ENCODE data around the gene SPECC1L. TPM values are rescaled to one million over a fixed set of nuclear protein-coding genes. Genes with fewer than 3 reads are reported as not detected.

SPECC1L gene
- total and polyA plus RNA-seq, 7 donors: 17.4 to 52.6 (median 28.8) TPM

GRCh38 chr22:24394254-24394653 is 123.6 kb downstream of the SPECC1L start:
- 92 to 94% methylated on average over 2 of the region's 2 CpGs for WGBS, 2 donors
- no peak for DNase-seq
- Histone ChIP-seq H3K4me1 (peaks cover 0 to 34% (median 16%) of the 10 kb centered on the region in 4 donors), H3K27me3 (no peaks in the 10 kb centered on the region), H3K27ac (no peak overlapping the region), H3K9me3 (no peaks in the 10 kb centered on the region), H3K4me3 (no peak overlapping the region), H3K36me3 (peaks cover 0 to 33% (median 13%) of the 10 kb centered on the region in 4 donors)
- intact Hi-C loops (cut with DNase I): no loop called here
- TF ChIP-seq POLR2A (IDR thresholded peaks at IDR 0.05) (no peak), EP300 (IDR thresholded peaks at IDR 0.05) (no peak), CTCF (IDR thresholded peaks at IDR 0.05) (no peak), POLR2AphosphoS5 (IDR thresholded peaks at IDR 0.05) (no peak)

GRCh38 chr22:24398409-24398808 is 127.8 kb downstream of the SPECC1L start:
- Histone ChIP-seq H3K4me3 (no peak overlapping the region), H3K27ac (no peak overlapping the region), H3K27me3 (no peaks in the 10 kb centered on the region), H3K4me1 (peaks cover 0 to 28% (median 21%) of the 10 kb centered on the region in 4 donors), H3K36me3 (peaks cover 0 to 37% (median 13%) of the 10 kb centered on the region in 4 donors), H3K9me3 (no peaks in the 10 kb centered on the region)
- no peak for DNase-seq
- no peak for TF ChIP-seq EP300 (IDR thresholded peaks at IDR 0.05)
- TF ChIP-seq POLR2A (IDR thresholded peaks at IDR 0.05): no peak
- TF ChIP-seq POLR2AphosphoS5 (IDR thresholded peaks at IDR 0.05): no peak
- TF ChIP-seq CTCF (IDR thresholded peaks at IDR 0.05): no peak
- intact Hi-C loops (cut with DNase I): no loop called here

GRCh38 chr22:24400034-24400725 is 129.5 kb downstream of the SPECC1L start:
- peaks cover 0 to 37% (median 17%) of the 10 kb centered on the region in 4 donors for H3K36me3 ChIP-seq
- peaks cover 0 to 42% (median 33%) of the 10 kb centered on the region in 4 donors for H3K4me1 ChIP-seq
- intact Hi-C loops (cut with DNase I): no loop called here
- H3K27ac ChIP-seq: no peak overlapping the region
- DNase-seq: no peak
- H3K4me3 ChIP-seq: no peak overlapping the region
- H3K27me3 ChIP-seq: no peaks in the 10 kb centered on the region
- no peaks in the 10 kb centered on the region for H3K9me3 ChIP-seq
- TF ChIP-seq POLR2AphosphoS5 (IDR thresholded peaks at IDR 0.05) (no peak), CTCF (IDR thresholded peaks at IDR 0.05) (no peak), POLR2A (IDR thresholded peaks at IDR 0.05) (no peak), EP300 (IDR thresholded peaks at IDR 0.05) (no peak)
- WGBS, 2 donors: 61 to 64% methylated on average over 8 of the region's 8 CpGs

GRCh38 chr22:24400726-24401596 is 130.3 kb downstream of the SPECC1L start:
- DNase-seq: no peak
- peaks cover 0 to 42% (median 33%) of the 10 kb centered on the region in 4 donors for H3K4me1 ChIP-seq
- no peaks in the 10 kb centered on the region for H3K27me3 ChIP-seq
- intact Hi-C loops (cut with DNase I): no loop called here
- peaks cover 0 to 31% (median 15%) of the 10 kb centered on the region in 4 donors for H3K36me3 ChIP-seq
- peak overlapping the region in 1 of 4 donors; percentile 30 for H3K27ac ChIP-seq
- no peak for TF ChIP-seq CTCF (IDR thresholded peaks at IDR 0.05)
- TF ChIP-seq EP300 (IDR thresholded peaks at IDR 0.05): no peak
- no peak for TF ChIP-seq POLR2A (IDR thresholded peaks at IDR 0.05)
- TF ChIP-seq POLR2AphosphoS5 (IDR thresholded peaks at IDR 0.05): no peak
- 65 to 78% methylated on average over 9 of the region's 9 CpGs for WGBS, 2 donors
- no peaks in the 10 kb centered on the region for H3K9me3 ChIP-seq
- H3K4me3 ChIP-seq: no peak overlapping the region
